ENCODE results near the gene FAM241B. TPM values are rescaled to one million over a fixed set of nuclear protein-coding genes. Genes with fewer than 3 reads are reported as not detected.

FAM241B gene
- total RNA-seq, 1 donor from 2014 or later: 5.3 TPM

GRCh38 chr10:69649786-69650550, 19.9 kb downstream of the FAM241B start:
- H3K27ac ChIP-seq (replicated peaks): no peak overlapping the region
- no peaks in the 10 kb centered on the region for H3K9me3 ChIP-seq (replicated peaks)
- H3K36me3 ChIP-seq: no peaks in the 10 kb centered on the region
- H3K4me3 ChIP-seq: no peak overlapping the region
- DNase-seq: no peak
- intact Hi-C loops (cut with micrococcal nuclease): loop anchor here (10.0 kb wide), 1 partner anchor 265 kb away; no protein-coding TSS in a partner anchor
- TF ChIP-seq, protein P1, sequence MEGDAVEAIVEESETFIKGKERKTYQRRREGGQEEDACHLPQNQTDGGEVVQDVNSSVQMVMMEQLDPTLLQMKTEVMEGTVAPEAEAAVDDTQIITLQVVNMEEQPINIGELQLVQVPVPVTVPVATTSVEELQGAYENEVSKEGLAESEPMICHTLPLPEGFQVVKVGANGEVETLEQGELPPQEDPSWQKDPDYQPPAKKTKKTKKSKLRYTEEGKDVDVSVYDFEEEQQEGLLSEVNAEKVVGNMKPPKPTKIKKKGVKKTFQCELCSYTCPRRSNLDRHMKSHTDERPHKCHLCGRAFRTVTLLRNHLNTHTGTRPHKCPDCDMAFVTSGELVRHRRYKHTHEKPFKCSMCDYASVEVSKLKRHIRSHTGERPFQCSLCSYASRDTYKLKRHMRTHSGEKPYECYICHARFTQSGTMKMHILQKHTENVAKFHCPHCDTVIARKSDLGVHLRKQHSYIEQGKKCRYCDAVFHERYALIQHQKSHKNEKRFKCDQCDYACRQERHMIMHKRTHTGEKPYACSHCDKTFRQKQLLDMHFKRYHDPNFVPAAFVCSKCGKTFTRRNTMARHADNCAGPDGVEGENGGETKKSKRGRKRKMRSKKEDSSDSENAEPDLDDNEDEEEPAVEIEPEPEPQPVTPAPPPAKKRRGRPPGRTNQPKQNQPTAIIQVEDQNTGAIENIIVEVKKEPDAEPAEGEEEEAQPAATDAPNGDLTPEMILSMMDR (IDR thresholded peaks at IDR 0.05; ENCODE audit: borderline replicate concordance): no peak
- H3K27me3 ChIP-seq (ENCODE audit: low read depth): peaks cover 32% of the 10 kb centered on the region
- no peaks in the 10 kb centered on the region for H3K4me1 ChIP-seq

DNA sequence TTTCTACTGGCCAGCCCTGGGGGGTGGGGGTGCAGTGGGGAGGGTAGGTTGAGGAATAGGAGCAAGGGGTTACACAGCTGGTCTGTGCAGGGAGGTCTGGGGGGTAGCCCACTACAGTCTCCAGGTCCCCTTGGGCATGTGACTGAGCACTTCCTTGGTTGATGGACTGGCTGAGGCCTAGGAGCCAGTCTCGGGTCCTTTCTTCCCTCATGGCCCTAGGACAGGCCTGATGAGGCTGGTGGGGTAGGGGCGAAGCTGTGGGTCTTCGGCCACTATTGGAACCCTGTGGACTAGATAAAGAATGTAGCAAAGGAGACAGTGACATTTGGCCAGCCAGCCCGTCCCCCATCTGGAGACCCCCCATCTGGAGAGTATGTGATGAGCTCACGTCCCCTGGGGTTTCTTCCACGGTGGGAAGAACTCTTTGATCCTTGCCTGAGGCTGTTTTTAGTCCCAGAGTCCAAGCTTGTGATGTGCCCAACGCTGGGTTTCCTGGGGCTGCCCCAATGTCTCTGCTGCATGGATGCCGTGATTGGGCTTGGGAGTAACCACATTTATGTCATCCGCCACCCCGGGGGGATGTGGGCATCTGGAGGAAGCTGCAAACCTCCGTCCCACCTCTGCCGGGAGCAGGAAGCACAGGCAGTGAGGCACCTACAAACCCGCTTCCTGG, 20.7 kb downstream of the FAM241B start:
- DNase-seq: no peak
- H3K36me3 ChIP-seq: no peaks in the 10 kb centered on the region
- intact Hi-C loops (cut with micrococcal nuclease): no loop called here
- peaks cover 39% of the 10 kb centered on the region for H3K27me3 ChIP-seq (ENCODE audit: low read depth)
- H3K9me3 ChIP-seq (replicated peaks): no peaks in the 10 kb centered on the region
- no peak overlapping the region for H3K4me3 ChIP-seq
- H3K4me1 ChIP-seq: no peaks in the 10 kb centered on the region
- TF ChIP-seq, protein P1 (IDR thresholded peaks at IDR 0.05; ENCODE audit: borderline replicate concordance): no peak
- H3K27ac ChIP-seq (replicated peaks): no peak overlapping the region

GRCh38 chr10:69651362-69651761, 21.3 kb downstream of the FAM241B start:
- TF ChIP-seq, protein P1 (IDR thresholded peaks at IDR 0.05; ENCODE audit: borderline replicate concordance): no peak
- H3K4me3 ChIP-seq: no peak overlapping the region

DNA sequence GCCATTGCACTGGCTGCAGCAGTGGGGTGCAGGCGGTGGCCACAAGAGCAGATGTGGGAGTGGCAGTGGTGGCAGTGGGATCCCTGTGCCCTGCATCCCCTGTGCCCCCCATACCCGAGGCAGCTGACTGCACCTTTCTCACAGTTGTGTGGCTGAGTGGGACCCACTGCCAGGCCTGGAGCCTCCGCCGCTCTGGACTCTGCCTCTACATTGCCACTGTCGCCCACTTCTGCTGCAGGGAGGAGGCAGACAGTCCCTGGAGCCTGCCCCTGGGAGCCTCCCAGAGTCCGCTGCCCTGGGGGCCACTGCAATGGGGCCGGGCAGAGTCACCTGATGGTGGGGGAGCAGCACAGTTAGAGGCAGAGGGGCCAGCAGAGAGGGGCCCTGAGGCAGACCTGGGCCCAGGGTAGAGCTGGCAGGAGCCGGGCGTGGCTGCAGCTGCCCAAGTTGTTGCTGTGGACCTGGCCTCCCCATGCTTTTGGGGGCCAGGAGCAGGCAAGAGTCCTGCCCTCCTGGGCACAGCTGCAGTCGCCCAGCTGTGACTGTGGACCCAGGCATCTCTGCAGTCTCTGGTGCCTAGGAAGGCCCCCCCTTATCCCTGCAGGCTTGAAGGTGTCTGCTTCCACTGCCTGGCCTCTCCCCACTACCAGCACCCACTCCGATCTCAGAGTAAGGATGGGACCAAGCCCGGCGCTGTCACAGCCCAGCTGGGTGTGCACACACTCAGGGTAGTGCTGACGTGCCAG, 22.2 kb downstream of the FAM241B start:
- TF ChIP-seq, protein P1 (IDR thresholded peaks at IDR 0.05; ENCODE audit: borderline replicate concordance): no peak
- Histone ChIP-seq H3K36me3 (no peaks in the 10 kb centered on the region), H3K9me3 (replicated peaks) (no peaks in the 10 kb centered on the region), H3K27ac (replicated peaks) (no peak overlapping the region), H3K27me3 (ENCODE audit: low read depth) (peaks cover 55% of the 10 kb centered on the region), H3K4me3 (no peak overlapping the region), H3K4me1 (no peaks in the 10 kb centered on the region)
- intact Hi-C loops (cut with micrococcal nuclease): no loop called here
- no peak for DNase-seq

More at GRCh38 chr10:69651362-69651761, 21.3 kb downstream of the FAM241B start:
- Histone ChIP-seq H3K4me1 (no peaks in the 10 kb centered on the region), H3K27ac (replicated peaks) (no peak overlapping the region), H3K27me3 (ENCODE audit: low read depth) (peaks cover 46% of the 10 kb centered on the region), H3K9me3 (replicated peaks) (no peaks in the 10 kb centered on the region), H3K36me3 (no peaks in the 10 kb centered on the region)
- DNase-seq: no peak
- intact Hi-C loops (cut with micrococcal nuclease): no loop called here

GRCh38 chr10:69652857-69653199, 22.8 kb downstream of the FAM241B start:
- no peak for DNase-seq
- Histone ChIP-seq H3K27me3 (ENCODE audit: low read depth) (peaks cover 60% of the 10 kb centered on the region), H3K9me3 (replicated peaks) (no peaks in the 10 kb centered on the region), H3K36me3 (no peaks in the 10 kb centered on the region), H3K4me1 (no peaks in the 10 kb centered on the region), H3K27ac (replicated peaks) (no peak overlapping the region), H3K4me3 (no peak overlapping the region)
- intact Hi-C loops (cut with micrococcal nuclease): no loop called here
- TF ChIP-seq, protein P1 (IDR thresholded peaks at IDR 0.05; ENCODE audit: borderline replicate concordance): no peak

All from left ventricle myocardium inferior (tissue), 1 donor.